GM21390 (cell line): ENCODE data around the gene KRTAP19-3.
"Not testable (repeated sequence)": the region's sequence is repeated elsewhere in the genome, so short reads cannot be mapped to it uniquely, and the experiment has no call there.

ENCODE experiments used
- ATAC-seq: cut with Tn5 transposase; IDR thresholded peaks from one replicate; pipeline ENCODE4 v1.9.1; 2021; ENCODE audit not compliant: unreplicated experiment

KRTAP19-3 gene

DNA sequence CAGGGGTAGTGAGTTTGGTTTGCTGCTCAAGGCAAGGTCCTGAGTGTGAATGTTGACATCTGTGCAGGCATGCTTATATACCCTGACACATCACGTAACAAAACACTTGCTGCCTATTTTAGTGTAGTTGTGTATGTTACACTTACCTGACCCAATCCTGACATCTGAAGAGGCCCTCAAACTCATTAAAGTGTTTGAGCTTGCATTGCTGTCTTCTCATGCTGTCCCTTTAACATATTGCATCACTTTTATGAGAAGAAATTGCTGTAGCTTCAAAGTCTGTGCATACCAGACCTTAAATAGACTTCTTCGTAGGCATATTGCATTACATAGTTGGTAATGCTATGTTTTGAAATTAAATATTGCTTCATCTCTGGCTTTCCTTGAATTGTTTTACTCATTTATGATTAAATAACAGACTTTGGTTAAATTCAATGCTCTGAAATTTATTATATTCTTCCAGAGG, at the start of gene KRTAP19-3:
Gene KRTAP19-3 (minus strand): TSS at position 51 of the 466 bp plus-strand sequence. CDS start 56 bp downstream, outside the sequence.
- no peak for ATAC-seq

DNA sequence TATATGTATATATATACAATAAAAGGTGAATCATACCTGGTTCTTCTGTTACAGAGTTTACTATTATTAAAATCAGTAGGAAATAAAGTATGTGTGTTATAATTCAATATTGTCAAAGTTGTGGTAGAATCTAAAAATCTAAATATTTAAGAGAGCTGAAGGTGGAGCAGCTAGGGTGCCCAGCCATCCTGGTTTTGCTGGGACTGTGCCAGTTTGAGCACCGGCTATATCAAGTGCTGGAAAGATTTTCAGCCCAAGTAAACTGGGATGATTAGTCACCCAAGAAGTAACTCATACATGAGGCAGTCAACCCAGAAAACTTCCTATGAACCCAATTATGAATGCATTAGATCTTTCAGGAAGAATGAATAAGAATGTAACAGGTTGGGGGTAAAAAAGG, 27.1 kb upstream of the KRTAP19-3 start:
- no peak for ATAC-seq

DNA sequence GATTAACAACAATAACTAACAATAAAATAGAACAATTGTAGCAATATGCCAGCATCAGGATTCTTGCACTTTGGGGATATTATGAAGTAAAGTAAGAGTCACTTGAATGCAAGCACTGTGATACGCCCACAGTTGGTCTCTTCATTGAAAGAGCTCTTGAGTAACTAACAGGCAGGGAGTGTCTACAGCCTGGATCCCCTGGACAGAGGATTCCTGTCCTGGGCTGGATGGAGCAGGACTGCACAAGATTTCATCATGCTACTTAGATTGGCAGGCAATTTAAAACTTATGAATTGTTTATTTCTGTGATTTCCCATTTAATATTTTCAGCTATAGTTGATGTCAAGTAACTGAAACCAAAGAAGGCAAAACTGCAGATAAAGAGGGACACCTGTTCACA, 23.9 kb upstream of the KRTAP19-3 start:
- ATAC-seq = no peak

DNA sequence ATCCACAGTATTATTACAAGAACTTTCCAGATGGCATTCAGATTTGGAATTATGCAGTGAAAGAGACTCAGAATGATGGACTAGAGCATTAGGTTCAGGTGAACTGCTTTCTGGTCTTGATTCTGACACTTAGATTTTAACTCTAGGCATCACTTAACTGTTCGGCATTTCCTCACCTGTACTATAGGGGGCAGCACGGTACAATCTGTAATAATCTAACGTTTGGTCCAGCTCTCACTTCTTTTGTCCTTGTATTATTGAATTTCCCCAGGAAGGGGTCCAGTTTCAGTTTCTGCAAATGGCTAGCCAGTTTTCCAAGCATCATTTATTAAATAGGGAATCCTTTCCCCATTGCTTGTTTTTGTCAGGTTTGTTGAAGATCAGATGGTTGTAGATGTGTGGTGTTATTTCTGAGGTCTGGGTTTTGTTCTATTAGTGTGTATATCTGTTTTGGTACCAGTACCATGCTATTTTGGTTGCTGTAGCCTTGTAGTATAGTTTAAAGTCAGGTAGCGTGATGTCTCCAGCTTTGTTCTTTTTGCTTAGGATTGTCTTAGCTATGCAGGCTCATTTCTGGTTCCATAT, 13.9 kb upstream of the KRTAP19-3 start:
- ATAC-seq = not testable (repeated sequence)

DNA sequence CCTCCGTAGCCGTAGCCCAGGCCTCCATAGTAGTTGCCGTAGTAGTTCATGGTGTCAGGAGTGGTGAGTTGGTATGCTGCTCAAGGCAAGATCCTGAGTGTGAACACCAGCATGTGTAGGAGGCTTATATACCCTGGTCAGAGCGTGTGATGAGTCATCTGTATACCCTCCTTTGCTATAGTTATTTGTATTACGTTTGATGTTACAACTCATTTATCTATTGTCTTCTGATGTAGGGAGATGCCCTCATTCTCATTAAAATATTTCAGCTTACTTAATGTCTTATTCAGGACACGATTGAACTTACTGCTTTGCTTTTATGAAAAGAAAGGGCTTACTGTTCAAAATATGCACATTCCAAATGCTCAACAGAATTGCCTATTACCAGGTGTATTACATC, 10.2 kb upstream of the KRTAP19-3 start, which contains the start of gene KRTAP19-5:
Gene KRTAP19-5 (minus strand): TSS at position 101 of the 400 bp plus-strand sequence. CDS start 51 bp downstream, at position 50.
- no peak for ATAC-seq

DNA sequence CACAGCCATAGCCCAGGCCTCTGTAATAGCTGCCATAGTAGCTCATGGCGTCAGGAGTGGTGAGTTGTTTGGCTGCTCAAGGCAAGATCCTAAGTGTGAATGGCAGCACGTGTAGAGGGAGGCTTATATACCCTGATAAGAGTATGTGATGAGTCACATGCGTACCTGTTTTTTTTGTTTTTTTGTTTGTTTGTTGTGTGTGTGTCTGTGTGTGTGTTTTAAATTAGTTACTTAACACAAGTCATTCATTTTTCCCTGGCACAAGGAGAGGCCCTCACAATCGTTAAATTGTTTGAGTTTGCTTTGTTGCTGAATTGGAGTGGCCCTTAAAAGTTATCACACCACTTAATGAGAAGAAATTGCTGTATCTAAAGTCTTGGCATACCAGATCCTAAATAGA, 5.3 kb upstream of the KRTAP19-3 start, which contains the start of gene KRTAP19-4:
Gene KRTAP19-4 (minus strand): TSS at position 101 of the 400 bp plus-strand sequence. CDS start 55 bp downstream, at position 46.
- ATAC-seq = no peak

DNA sequence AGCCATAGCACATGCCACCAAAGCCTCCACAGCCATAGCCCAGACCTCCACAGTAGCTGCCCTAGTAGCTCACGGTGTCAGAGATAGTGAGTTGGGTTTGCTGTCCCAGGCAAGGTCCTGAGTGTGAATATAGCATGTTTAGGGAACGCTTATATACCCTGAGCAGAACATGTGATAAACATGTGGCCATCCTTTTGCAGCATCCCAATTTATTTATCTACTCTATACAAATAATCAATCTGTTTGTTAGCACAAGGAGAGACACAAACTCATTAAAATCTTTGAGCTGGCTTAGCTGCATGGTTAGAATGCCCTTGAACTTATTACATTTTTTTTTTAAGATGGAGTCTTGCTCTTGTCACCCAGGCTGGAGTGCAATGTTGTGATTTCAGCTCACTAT, 4.5 kb downstream of the KRTAP19-3 start, which contains the start of gene KRTAP19-2:
Gene KRTAP19-2 (minus strand): TSS at position 101 of the 400 bp plus-strand sequence. CDS start 88 bp downstream, at position 13.
- no peak for ATAC-seq

DNA sequence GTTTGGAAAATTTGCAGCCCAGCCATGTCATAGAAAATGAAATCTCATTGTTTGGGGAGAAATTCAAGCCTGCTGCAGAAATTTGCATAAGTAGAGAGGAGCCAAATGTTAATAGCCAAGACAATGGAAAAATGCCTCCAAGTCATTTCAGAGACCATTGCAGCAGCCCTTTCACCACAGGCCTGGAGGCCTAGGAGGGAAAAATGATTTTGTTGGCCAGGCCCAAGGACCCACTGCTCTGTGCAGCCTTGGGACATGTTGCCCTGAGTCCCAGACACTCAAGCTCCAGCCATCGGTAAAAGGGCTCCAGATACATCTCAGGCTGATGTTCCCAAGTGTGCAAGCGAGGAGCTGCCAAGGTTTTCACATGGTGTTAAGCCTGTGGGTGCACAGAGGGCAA, 5.6 kb downstream of the KRTAP19-3 start:
- no peak for ATAC-seq

DNA sequence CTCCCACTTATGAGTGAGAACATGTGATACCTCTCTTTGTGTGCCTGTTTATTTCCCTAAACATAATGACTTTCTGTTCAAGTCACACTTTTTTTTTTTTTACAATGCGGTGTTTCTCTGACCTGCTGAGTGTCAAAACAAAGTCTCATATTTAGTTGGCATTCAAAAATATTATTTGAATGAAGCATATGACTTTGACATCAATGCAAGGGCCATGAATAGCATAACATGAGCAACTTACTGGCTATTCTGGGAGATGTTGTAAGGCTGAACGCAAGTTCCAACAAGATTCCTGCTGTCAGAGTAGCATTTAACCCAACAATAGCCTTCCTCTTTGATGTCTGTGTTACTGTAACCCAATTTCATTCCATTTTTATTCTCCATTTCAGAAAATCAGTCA, 9.7 kb downstream of the KRTAP19-3 start:
- ATAC-seq = no peak

DNA sequence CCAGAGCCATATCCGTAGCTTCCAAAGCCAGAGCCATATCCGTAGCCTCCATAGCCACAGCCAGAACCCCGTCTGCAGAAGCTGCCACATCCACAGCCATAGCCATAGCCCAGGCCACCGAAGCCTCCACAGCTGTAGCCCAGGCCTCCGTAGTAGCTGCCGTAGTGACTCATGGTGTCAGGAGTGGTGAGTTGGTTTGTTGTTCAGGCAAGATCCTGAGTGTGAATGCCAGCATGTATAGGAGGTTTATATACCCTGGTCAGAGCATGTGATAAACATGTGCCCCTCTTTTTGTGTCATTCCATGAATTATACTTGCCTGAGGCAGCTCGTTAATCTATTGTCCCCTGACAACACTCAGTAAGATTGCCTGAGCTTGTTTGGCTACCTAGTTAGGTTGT, 11.7 kb downstream of the KRTAP19-3 start, which contains the start of gene KRTAP19-1:
Gene KRTAP19-1 (minus strand): TSS at position 223 of the 400 bp plus-strand sequence. CDS start 50 bp downstream, at position 173.
- ATAC-seq = no peak

DNA sequence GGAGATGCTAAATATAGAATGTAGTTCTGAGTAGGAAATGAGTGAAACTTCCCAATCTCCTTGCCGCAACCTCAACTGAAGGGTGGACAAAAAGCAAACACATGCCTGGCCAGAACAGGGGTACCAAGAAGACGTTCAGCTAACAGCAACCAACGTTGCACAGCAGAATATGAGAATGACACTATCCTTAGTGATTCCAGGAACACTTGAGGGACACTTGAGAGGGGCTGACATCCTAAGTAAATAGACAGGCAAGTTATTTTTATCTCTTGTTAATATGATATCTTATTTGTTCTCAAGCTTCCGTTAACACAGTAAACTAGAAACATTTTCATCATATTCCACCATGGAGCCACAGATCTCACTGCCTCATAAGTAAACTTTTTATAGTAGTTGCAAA, 12.6 kb downstream of the KRTAP19-3 start:
- ATAC-seq = no peak

DNA sequence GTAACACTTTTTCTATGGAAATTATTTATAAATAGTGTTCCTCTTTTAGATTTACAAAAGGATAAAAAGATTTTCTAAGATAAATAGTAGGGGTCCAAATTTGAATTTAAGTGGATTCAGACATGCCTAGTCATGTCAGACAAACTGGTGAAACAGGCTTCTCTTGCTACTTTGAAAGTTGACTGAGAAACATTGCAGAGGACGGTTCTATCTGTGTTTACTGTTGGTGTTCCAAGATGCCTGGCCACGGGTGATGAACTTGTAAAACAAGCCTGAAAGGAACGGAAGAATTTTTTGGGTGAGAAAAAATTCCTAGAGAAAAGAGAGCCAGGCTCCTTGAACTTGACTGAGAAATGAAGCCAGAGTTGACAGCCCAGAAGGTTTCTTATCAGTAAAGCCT, 13.8 kb downstream of the KRTAP19-3 start:
- ATAC-seq = no peak

DNA sequence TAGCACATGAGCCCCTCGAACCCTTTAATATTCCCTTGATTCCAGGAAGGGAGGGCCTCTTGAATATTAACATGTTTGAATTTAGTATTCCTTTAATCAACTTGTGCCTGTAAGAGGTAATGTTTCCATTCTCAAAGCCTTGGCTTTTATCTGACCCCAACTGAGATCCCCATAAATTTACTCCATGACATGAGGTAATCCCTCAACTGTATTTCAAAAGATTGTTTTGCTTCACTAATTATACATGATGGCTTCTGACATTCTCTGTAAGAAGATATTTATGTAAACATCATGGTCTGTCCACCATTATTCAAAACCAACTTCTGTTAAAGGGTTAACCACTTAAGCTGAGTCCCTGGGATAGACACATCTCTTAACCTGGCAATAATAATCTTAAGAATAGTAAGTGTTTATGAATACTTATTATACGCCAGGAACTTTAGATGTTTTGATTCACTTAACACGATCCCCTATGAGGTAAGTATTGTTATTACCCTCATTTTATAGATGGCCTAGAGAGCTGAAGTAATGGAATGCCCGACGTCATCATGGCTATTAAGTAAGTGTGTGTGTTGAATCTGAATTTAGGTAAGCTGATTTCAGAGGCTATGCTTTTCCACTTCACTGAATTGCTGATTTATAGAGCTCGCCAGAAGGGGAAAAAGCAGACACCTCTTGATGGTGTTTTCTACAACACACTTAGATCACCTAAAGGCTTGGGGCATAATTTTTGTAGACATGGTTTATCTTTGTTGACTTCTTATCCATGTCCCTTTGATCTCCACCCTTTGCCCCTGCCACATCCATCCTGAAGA, 22.7 kb downstream of the KRTAP19-3 start:
- no peak for ATAC-seq

DNA sequence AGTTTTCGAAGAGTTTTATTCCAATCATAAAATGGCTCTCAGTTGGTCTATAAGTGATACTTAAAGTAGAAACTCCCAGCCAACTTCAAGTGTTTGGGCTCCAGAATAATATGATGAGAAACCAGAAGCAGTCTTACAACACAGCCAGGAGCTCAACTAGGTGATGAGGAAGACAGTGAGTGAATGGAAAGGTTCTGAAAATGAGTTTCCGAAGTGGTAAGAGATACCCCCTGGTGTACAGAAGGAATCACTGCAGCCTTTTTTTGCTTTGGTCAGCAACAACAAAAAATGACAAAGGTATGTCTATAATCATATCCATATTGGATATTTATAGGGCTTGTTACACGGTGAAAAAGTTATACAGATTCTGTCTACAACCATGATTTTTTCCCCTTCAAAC, 28.1 kb downstream of the KRTAP19-3 start:
- ATAC-seq = no peak

DNA sequence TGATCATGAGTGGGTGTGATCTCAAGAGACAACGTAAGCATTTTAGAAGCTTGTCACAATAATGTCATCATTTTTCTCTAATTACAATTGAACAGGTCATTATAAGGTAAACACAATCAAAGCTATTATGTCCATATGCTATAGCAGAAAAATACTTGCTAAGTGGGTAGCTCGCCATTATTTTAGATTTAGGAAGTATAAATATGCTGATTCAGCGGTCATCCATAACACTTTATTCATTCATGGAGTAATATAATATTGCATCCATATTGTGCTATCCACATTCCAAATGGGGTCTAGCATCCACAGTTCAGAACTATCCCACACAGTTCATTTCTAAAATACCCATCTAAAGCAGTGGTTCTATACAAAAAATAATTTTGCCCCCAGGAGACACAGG, 43.3 kb downstream of the KRTAP19-3 start:
- no peak for ATAC-seq

DNA sequence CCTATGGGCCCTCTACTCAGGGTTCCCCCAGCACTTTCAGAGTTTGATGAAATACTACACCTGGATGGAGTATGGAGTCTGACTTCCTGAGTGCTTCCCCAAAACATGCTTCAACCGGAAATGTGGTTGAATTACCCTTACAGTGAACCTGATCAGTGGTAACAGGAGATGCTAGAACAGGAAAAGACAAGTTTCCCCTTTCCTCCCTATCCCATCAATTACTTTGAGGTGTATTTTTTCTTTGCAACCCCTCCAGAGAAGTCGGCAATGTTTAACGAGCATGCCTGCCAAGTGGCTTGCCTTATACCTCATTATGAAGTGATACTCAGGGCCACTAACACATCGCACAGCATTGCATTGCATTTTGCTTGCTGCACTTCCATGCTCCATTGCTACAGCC, 44.8 kb downstream of the KRTAP19-3 start:
- no peak for ATAC-seq

DNA sequence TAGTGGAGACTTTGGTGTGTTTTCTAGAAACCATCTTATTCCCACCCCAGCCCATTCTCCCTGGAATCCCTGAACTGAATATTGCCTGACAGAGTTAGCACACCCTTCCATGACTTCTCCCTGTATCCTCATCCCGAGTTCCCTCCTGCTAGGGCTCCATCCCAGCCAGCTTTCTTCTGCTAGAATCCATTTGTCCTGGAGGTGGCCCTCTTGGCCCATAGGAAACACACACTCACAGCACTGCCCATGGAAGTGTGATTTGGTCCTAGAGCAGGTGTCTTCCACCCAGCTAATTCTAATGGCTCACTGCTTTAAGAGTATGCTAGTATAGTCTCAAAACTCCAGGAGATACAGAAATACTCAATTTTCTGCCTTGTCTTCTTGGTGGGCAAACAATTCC, 47.6 kb downstream of the KRTAP19-3 start:
- no peak for ATAC-seq

DNA sequence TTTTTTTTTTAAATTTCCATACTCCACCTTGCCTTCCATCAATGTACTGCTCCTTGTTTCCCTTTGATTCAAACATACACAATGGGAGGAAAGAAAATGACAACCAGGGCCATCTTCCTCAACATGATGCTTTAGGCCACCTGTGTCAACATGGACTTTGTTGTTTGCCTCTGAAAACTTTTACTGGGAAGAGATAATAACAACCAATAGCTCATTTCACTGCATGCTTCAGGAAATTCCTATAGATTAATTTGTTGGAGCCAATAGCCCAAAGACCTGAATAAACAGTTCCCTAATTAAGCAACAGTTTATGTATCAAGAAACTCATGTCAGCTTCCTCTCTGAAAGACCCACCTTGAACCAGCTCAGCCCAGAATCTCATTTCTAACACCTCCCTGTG, 48.6 kb downstream of the KRTAP19-3 start:
- no peak for ATAC-seq
